Smooth muscle cell (in vitro differentiated cells): ENCODE measurements around the gene CENATAC. TPM values are rescaled to one million over a fixed set of nuclear protein-coding genes. Genes with fewer than 3 reads are reported as not detected.
"Not testable (repeated sequence)": the region's sequence is repeated elsewhere in the genome, so short reads cannot be mapped to it uniquely, and the experiment has no call there.

ENCODE experiments used
- DNase-seq: peaks from one replicate; lab custom pipeline; 2025; ENCODE audit not compliant: unreplicated experiment; lab: John Stamatoyannopoulos, UW
- H2AFZ ChIP-seq: fragments of 200-600 bp; sonication (generic); 2 replicates; pipeline ENCODE4 v1.6.0; 2016; ENCODE audit warnings: antibody characterized with exemption, low read depth, mild to moderate bottlenecking
- H3F3A ChIP-seq: fragments of 200-600 bp; sonication (generic); 2 replicates; pipeline ENCODE4 v1.6.0; 2017; ENCODE audit warnings: antibody characterized with exemption, low read depth
- H3K27ac ChIP-seq: fragments of 200-600 bp; sonication (generic); 2 replicates; pipeline ENCODE4 v1.5.1; 2016; ENCODE audit warnings: low read depth, mild to moderate bottlenecking
- H3K27me3 ChIP-seq: fragments of 200-600 bp; sonication (generic); 2 replicates; pipeline ENCODE4 v1.6.1; 2016; ENCODE audit warnings: low read depth, mild to moderate bottlenecking
- H3K36me3 ChIP-seq: fragments of 200-600 bp; sonication (generic); 2 replicates; pipeline ENCODE4 v1.5.1; 2016; ENCODE audit warnings: low read depth
- H3K4me1 ChIP-seq: fragments of 200-600 bp; sonication (generic); 2 replicates; pipeline ENCODE4 v1.5.1; 2016; ENCODE audit warnings: low read depth
- H3K4me2 ChIP-seq: fragments of 200-600 bp; sonication (generic); 2 replicates; pipeline ENCODE4 v1.6.0; 2016; ENCODE audit warnings: mild to moderate bottlenecking
- H3K4me3 ChIP-seq: fragments of 200-600 bp; sonication (generic); 2 replicates; pipeline ENCODE4 v1.5.1; 2016; ENCODE audit warnings: mild to moderate bottlenecking
- H3K79me2 ChIP-seq: fragments of 200-600 bp; sonication (generic); 2 replicates; pipeline ENCODE4 v1.6.0; 2016; ENCODE audit warnings: low read depth, mild to moderate bottlenecking
- H3K9ac ChIP-seq: fragments of 200-600 bp; sonication (generic); 2 replicates; pipeline ENCODE4 v1.6.0; 2016; ENCODE audit warnings: low read depth
- H3K9me3 ChIP-seq: fragments of 200-600 bp; sonication (generic); replicated peaks from 2 replicates; pipeline ENCODE4 v1.5.1; 2016; ENCODE audit warnings: low read depth
- H4K20me1 ChIP-seq: fragments of 200-600 bp; sonication (generic); 2 replicates; pipeline ENCODE4 v1.6.0; 2016; ENCODE audit warnings: low read depth
- WGBS: methylation state at CpG from one replicate; pipeline ENCODE4 v1.1.7; 2016; ENCODE audit warnings: low lambda C conversion rate; 5-methylcytosine and 5-hydroxymethylcytosine counted together
- polyA plus RNA-seq: library from polyadenylated mRNA; unstranded; fragments of >200 nt; fragmentation: Nextera tagmentation; extraction: Ambion mirVana; gene quantifications from 2 replicates; pipeline ENCODE4 v1.2.1, GENCODE V29; 2016
- total RNA-seq: library from RNA; depleted of rRNA; stranded (reverse); fragments of >200 nt; gene quantifications from 2 replicates; pipeline ENCODE4 v1.2.3, GENCODE V29; 2014
- TF ChIP-seq, protein P1 (sequence below): fragments of 200-600 bp; sonication (generic); IDR thresholded peaks from 2 replicates; pipeline ENCODE4 v1.5.1; 2017; ENCODE audit warnings: borderline replicate concordance, mild to moderate bottlenecking, antibody characterized with exemption; ENCODE audit not compliant: insufficient read depth, poor library complexity, severe bottlenecking

The CENATAC gene
- total and polyA plus RNA-seq, 2 experiments from 2014 or later: 5.3 to 17.8 TPM

DNA sequence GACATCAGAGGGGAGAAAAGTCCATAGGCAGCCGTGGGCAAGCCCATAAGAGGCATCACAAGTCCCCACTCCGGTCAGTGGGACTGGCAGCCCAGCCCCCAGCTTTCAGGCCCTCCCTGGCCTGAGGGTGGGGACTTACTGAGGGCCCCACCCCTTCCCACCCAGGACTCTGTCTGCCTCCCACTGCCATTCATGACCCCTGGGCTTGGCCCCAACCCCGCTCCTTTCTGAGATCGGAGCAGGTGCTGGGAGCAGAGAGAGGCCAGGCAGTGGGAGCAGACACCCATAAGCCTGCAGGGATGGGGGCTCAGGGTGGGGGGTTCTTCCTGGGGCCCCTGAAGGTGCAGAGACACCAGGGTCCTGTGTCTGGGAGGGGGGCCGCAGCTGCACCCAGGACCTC is 36.7 kb upstream of the CENATAC start:
- no peak overlapping the region for H2AFZ ChIP-seq
- no peaks in the 10 kb centered on the region for H3K79me2 ChIP-seq
- no peaks in the 10 kb centered on the region for H3K4me1 ChIP-seq
- H3K27me3 ChIP-seq: no peaks in the 10 kb centered on the region
- no peaks in the 10 kb centered on the region for H3K9me3 ChIP-seq
- WGBS: 82% methylated on average over 4 of the region's 5 CpGs
- no peak for DNase-seq
- H3K27ac ChIP-seq: no peak overlapping the region
- no peak overlapping the region for H3K9ac ChIP-seq
- no peaks in the 10 kb centered on the region for H3F3A ChIP-seq
- no peaks in the 10 kb centered on the region for H3K36me3 ChIP-seq
- H3K4me2 ChIP-seq: no peak overlapping the region
- TF ChIP-seq, protein P1, sequence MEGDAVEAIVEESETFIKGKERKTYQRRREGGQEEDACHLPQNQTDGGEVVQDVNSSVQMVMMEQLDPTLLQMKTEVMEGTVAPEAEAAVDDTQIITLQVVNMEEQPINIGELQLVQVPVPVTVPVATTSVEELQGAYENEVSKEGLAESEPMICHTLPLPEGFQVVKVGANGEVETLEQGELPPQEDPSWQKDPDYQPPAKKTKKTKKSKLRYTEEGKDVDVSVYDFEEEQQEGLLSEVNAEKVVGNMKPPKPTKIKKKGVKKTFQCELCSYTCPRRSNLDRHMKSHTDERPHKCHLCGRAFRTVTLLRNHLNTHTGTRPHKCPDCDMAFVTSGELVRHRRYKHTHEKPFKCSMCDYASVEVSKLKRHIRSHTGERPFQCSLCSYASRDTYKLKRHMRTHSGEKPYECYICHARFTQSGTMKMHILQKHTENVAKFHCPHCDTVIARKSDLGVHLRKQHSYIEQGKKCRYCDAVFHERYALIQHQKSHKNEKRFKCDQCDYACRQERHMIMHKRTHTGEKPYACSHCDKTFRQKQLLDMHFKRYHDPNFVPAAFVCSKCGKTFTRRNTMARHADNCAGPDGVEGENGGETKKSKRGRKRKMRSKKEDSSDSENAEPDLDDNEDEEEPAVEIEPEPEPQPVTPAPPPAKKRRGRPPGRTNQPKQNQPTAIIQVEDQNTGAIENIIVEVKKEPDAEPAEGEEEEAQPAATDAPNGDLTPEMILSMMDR: no peak
- no peaks in the 10 kb centered on the region for H4K20me1 ChIP-seq
- no peak overlapping the region for H3K4me3 ChIP-seq

- H3K79me2 ChIP-seq: no peaks in the 10 kb centered on the region
- H3K4me3 ChIP-seq: no peak overlapping the region
- no peaks in the 10 kb centered on the region for H3K36me3 ChIP-seq
- TF ChIP-seq, protein P1: no peak
- no peaks in the 10 kb centered on the region for H3K4me1 ChIP-seq
- no peaks in the 10 kb centered on the region for H3F3A ChIP-seq
- H2AFZ ChIP-seq: no peak overlapping the region
- 83% methylated on average over 11 of the region's 11 CpGs for WGBS
- H4K20me1 ChIP-seq: no peaks in the 10 kb centered on the region
- no peak overlapping the region for H3K4me2 ChIP-seq
- H3K9ac ChIP-seq: no peak overlapping the region
- no peak overlapping the region for H3K27ac ChIP-seq
- no peak for DNase-seq
- H3K27me3 ChIP-seq: no peaks in the 10 kb centered on the region
- H3K9me3 ChIP-seq: no peaks in the 10 kb centered on the region
Measured at GRCh38 chr11:118961591-118961990, 36.3 kb upstream of the CENATAC start.

DNA sequence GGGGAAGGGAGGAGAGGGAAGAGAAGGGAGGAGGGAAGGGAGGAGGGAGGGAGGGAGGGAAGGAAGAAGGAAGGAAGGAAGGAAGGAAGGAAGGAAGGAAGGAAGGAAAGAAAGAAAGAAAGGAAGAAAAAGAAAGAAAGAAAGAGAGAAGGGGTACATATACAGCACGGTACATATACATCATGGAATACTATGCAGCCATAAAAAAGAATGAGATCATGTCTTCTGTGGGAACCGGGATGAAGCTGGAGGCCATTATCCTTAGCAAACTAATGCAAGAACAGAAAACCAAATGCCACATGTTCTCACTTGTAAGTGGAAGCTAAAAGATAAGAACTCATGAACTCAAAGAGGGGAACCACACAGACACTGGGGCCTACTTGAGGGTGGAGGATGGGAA is 28.4 kb upstream of the CENATAC start:
- not testable (repeated sequence) for H3K27ac ChIP-seq

GRCh38 chr11:118971646-118972045 is 26.3 kb upstream of the CENATAC start, which contains the start of gene FOXR1:
FOXR1 (plus strand) TSS chr11:118971761; CDS start chr11:118971932, 171 bp downstream.
- TF ChIP-seq, protein P1: no peak
- H3F3A ChIP-seq: no peaks in the 10 kb centered on the region
- DNase-seq: no peak
- no peak within 1 kb of the TSS for H3K27ac ChIP-seq
- no peaks in the 10 kb centered on the region for H3K27me3 ChIP-seq
- WGBS: 95% methylated on average over 27 of the region's 33 CpGs
- no peak within 1 kb of the TSS for H3K4me3 ChIP-seq
- no peaks in the 10 kb centered on the region for H3K79me2 ChIP-seq
- H3K4me2 ChIP-seq: no peak within 1 kb of the TSS
- no peaks in the 10 kb centered on the region for H3K4me1 ChIP-seq
- no peaks in the 10 kb centered on the region for H3K9me3 ChIP-seq
- H3K36me3 ChIP-seq: no peaks in the 10 kb centered on the region
- H2AFZ ChIP-seq: no peak within 1 kb of the TSS
- H4K20me1 ChIP-seq: no peaks in the 10 kb centered on the region
- H3K9ac ChIP-seq: no peak within 1 kb of the TSS

More for the DNA sequence above, 28.4 kb upstream of the CENATAC start:
- H3K4me3 ChIP-seq, H3K27me3 ChIP-seq, H3K9me3 ChIP-seq, H3K36me3 ChIP-seq, H4K20me1 ChIP-seq, DNase-seq, H3K4me2 ChIP-seq, H3K79me2 ChIP-seq, H3K9ac ChIP-seq, H3F3A ChIP-seq, H3K4me1 ChIP-seq, H2AFZ ChIP-seq: not testable (repeated sequence)
- 92% methylated on average over 2 of the region's 2 CpGs for whole genome bisulfite sequencing
